SK-N-SH treated with all-trans-retinoic acid at 6 μM for 48 hours (cell line): ENCODE data around the gene EEFSEC.

ENCODE experiments used
- ARNTL ChIP-seq: fragments of 450-650 bp; formaldehyde crosslinking; IDR thresholded peaks from 2 replicates; pipeline ENCODE4 v1.5.0; 2020; ENCODE audit warnings: low read depth, mild to moderate bottlenecking, moderate library complexity, borderline replicate concordance
- BACH2 ChIP-seq: fragments of 250-450 bp; sonication (Bioruptor Pico); IDR thresholded peaks from 2 replicates; pipeline ENCODE4 v1.9.0; 2021; ENCODE audit warnings: mild to moderate bottlenecking, borderline replicate concordance
- ESRRG ChIP-seq: fragments of 250-450 bp; sonication (Bioruptor Pico); IDR thresholded peaks from 2 replicates; pipeline ENCODE4 v1.6.1; 2021; ENCODE audit warnings: mild to moderate bottlenecking
- ISL1 ChIP-seq: fragments of 250-450 bp; sonication (Bioruptor Pico); IDR thresholded peaks from 2 replicates; pipeline ENCODE4 v2.1.2; 2022; ENCODE audit warnings: mild to moderate bottlenecking, moderate library complexity
- OSR1 ChIP-seq: fragments of 250-450 bp; sonication (Bioruptor Pico); IDR thresholded peaks from 2 replicates; pipeline ENCODE4 v1.8.0; 2022; ENCODE audit warnings: moderate library complexity, mild to moderate bottlenecking, inconsistent platforms
- PATZ1 ChIP-seq: fragments of 250-450 bp; sonication (Bioruptor Pico); IDR thresholded peaks from 2 replicates; pipeline ENCODE4 v1.8.0; 2020; ENCODE audit warnings: mild to moderate bottlenecking, moderate library complexity, borderline replicate concordance
- PPARA ChIP-seq: fragments of 250-450 bp; sonication (Bioruptor Pico); IDR thresholded peaks from 2 replicates; pipeline ENCODE4 v1.5.0; 2020; ENCODE audit warnings: mild to moderate bottlenecking, borderline replicate concordance
- TCF4 ChIP-seq: fragments of 250-450 bp; sonication (Bioruptor Pico); IDR thresholded peaks from 2 replicates; pipeline ENCODE4 v1.8.0; 2021; ENCODE audit warnings: mild to moderate bottlenecking, moderate library complexity, borderline replicate concordance
- TOX ChIP-seq: fragments of 250-450 bp; sonication (Bioruptor Pico); IDR thresholded peaks from 2 replicates; pipeline ENCODE4 v1.8.0; 2021; ENCODE audit warnings: mild to moderate bottlenecking, moderate library complexity, borderline replicate concordance
- ZC3H10 ChIP-seq: fragments of 250-450 bp; sonication (Bioruptor Pico); IDR thresholded peaks from 2 replicates; pipeline ENCODE4 v1.5.1; 2021; ENCODE audit warnings: mild to moderate bottlenecking, moderate library complexity
- ZFP3 ChIP-seq: fragments of 250-450 bp; sonication (Bioruptor Pico); IDR thresholded peaks from 2 replicates; pipeline ENCODE4 v1.5.0; 2020; ENCODE audit warnings: mild to moderate bottlenecking, moderate library complexity
- ZFP30 ChIP-seq: fragments of 450-650 bp; formaldehyde crosslinking; IDR thresholded peaks from 2 replicates; pipeline ENCODE4 v1.5.0; 2022; ENCODE audit warnings: mild to moderate bottlenecking, moderate library complexity
- ZNF8 ChIP-seq: fragments of 450-650 bp; formaldehyde crosslinking; IDR thresholded peaks from 2 replicates; pipeline ENCODE4 v1.5.0; 2020; ENCODE audit warnings: mild to moderate bottlenecking, moderate library complexity
- TF ChIP-seq, protein P1 (sequence below): fragments of 250-450 bp; sonication (Bioruptor Pico); IDR thresholded peaks from 2 replicates; pipeline ENCODE4 v1.5.1; 2021; ENCODE audit warnings: mild to moderate bottlenecking, moderate library complexity

DNA sequence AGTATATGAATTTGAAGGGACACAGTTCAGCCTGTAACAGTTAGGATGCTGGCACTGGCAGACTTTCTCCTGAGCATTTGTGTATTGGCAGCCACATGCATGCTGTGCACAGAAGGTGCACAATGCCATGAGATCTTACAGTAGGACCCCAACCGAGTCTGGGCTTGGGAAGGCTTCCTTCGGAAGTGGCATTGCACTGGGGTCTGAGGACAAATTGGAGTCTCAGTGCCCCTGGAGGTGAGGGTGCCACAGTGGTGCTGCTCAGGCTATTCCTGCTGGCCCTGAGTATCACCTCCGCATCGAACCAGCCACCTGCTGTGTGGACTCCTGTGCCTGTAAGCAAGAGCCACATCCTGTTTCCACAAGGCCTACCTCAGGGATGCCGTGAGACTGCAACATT lies 213.9 kb downstream of the EEFSEC start:
- TF ChIP-seq PATZ1 (CRISPR knock-in tag) (no peak), ZFP30 (CRISPR knock-in tag) (no peak), ISL1 (CRISPR knock-in tag) (no peak), ESRRG (CRISPR knock-in tag) (no peak), ZC3H10 (CRISPR knock-in tag) (no peak), ARNTL (CRISPR knock-in tag) (no peak), OSR1 (no peak), ZNF8 (CRISPR knock-in tag) (no peak), TOX (CRISPR knock-in tag) (no peak), ZFP3 (CRISPR knock-in tag) (no peak), TCF4 (CRISPR knock-in tag) (no peak), BACH2 (CRISPR knock-in tag) (no peak), PPARA (no peak)
- TF ChIP-seq, protein P1, sequence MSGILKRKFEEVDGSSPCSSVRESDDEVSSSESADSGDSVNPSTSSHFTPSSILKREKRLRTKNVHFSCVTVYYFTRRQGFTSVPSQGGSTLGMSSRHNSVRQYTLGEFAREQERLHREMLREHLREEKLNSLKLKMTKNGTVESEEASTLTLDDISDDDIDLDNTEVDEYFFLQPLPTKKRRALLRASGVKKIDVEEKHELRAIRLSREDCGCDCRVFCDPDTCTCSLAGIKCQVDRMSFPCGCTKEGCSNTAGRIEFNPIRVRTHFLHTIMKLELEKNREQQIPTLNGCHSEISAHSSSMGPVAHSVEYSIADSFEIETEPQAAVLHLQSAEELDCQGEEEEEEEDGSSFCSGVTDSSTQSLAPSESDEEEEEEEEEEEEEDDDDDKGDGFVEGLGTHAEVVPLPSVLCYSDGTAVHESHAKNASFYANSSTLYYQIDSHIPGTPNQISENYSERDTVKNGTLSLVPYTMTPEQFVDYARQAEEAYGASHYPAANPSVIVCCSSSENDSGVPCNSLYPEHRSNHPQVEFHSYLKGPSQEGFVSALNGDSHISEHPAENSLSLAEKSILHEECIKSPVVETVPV (CRISPR knock-in tag), result no peak
